ENCODE measurements around the gene KLHL10.
A peak's percentile ranks its signal among the peaks of the same experiment; 100 is the strongest.
"Not testable (repeated sequence)": the region's sequence is repeated elsewhere in the genome, so short reads cannot be mapped to it uniquely, and the experiment has no call there.

KLHL10 gene

DNA sequence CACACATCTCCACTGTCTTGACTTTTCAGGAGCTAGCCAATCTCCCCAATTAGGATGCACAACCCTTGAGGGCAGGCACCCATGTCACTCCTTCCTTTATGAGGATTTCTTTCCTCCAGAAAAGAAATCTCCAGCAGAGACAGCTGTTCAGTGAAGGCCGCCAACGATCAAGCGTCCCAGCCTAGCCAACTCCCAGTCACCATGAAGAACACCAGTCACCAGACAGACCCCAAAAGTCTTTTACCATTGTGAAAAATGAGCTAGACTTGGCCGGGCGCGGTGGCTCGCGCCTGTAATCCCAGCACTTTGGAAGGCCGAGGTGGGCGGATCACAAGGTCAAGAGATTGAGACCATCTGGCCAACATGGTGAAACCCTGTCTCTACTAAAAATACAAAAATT, 7.7 kb upstream of the KLHL10 start:
- not testable (repeated sequence) for H2BK120ac ChIP-seq (ENCODE audit: insufficient read depth, low read length, poor library complexity); H2AK5ac ChIP-seq (ENCODE audit: low read length); H3K9ac ChIP-seq (ENCODE audit: low read length); H3K4me2 ChIP-seq (ENCODE audit: low read length); H3K4me1 ChIP-seq (ENCODE audit: control insufficient read depth in 1 of 2, insufficient read depth in 2 of 2, low read length in 2 of 2); H3K9me3 ChIP-seq (ENCODE audit: insufficient read depth, low read depth, low read length); H3K27me3 ChIP-seq (ENCODE audit: insufficient read depth, low read length); H3K4me3 ChIP-seq (ENCODE audit: low read depth, low read length); H4K91ac ChIP-seq (ENCODE audit: low read depth, low read length); H4K8ac ChIP-seq (ENCODE audit: low read depth, low read length); H3K14ac ChIP-seq (ENCODE audit: low read length); H3K18ac ChIP-seq (ENCODE audit: low read length); H3K4ac ChIP-seq (ENCODE audit: low read depth, low read length); H2BK5ac ChIP-seq (ENCODE audit: low read depth, low read length, poor library complexity); H3K23ac ChIP-seq (ENCODE audit: low read length); H2BK12ac ChIP-seq (ENCODE audit: low read length); H2AFZ ChIP-seq (ENCODE audit: insufficient read depth, low read length, poor library complexity); H3K79me2 ChIP-seq (ENCODE audit: control insufficient read depth, insufficient read depth, low read length, poor library complexity); DNase-seq; H4K12ac ChIP-seq (ENCODE audit: low read depth, low read length); H3K27ac ChIP-seq (ENCODE audit: low read depth, low read length); H3K79me1 ChIP-seq (ENCODE audit: low read length)
- peaks cover 19 to 41% of the 10 kb centered on the region in 2 experiments for H3K36me3 ChIP-seq (ENCODE audit: control insufficient read depth in 1 of 2, insufficient read depth in 2 of 2, low read length in 2 of 2)
- WGBS (ENCODE audit: extremely low coverage, insufficient coverage, insufficient read length) = no CpG with 5 or more reads among the region's 10 CpGs

DNA sequence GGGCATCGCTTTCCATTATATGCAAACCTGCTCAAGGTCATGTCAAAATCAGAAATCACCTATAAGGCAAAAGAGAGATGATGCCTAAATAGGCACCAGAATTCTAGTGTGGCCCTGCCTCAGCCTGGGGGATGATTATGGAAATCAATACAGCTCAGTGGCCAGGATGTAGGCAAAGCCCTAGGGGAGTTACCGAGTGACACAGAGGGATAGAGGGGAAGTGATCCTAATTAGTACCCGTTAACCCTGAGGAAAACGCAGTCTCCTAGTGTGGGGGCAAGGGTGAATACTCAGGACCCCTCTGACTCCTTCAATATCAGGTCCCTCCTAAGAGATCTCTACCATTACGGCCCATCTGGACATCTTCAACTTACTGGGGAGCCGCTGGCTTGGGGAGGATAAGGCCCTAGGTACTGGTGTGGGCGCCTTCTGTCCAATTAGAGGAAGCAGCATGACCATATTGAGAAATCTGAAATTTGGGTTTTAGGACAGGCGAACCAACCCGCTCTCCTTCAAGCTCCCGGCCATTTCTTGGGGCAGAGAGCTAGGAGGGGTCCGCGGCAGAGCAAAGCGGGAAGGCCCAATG, 2.3 kb upstream of the KLHL10 start:
- peak overlapping the region; percentile 50 for H4K91ac ChIP-seq (ENCODE audit: low read depth, low read length)
- peak overlapping the region; percentile 91 for H3K18ac ChIP-seq (ENCODE audit: low read length)
- H2AFZ ChIP-seq (ENCODE audit: insufficient read depth, low read length, poor library complexity) = peak overlapping the region; percentile 41
- no peak overlapping the region for H2BK12ac ChIP-seq (ENCODE audit: low read length)
- H3K4me2 ChIP-seq (ENCODE audit: low read length) = peak overlapping the region; percentile 91
- H3K4me3 ChIP-seq (ENCODE audit: low read depth, low read length) = peak overlapping the region; percentile 83
- H3K4me1 ChIP-seq (ENCODE audit: control insufficient read depth in 1 of 2, insufficient read depth in 2 of 2, low read length in 2 of 2) = peaks cover 4 to 5% of the 10 kb centered on the region in 2 experiments
- H3K9me3 ChIP-seq (ENCODE audit: insufficient read depth, low read depth, low read length) = peaks cover 2% of the 10 kb centered on the region
- H2BK120ac ChIP-seq (ENCODE audit: insufficient read depth, low read length, poor library complexity) = peak overlapping the region; percentile 83
- H4K8ac ChIP-seq (ENCODE audit: low read depth, low read length) = peak overlapping the region; percentile 75
- DNase-seq = no peak
- no peak overlapping the region for H3K23ac ChIP-seq (ENCODE audit: low read length)
- WGBS (ENCODE audit: extremely low coverage, insufficient coverage, insufficient read length) = no CpG with 5 or more reads among the region's 13 CpGs
- H3K4ac ChIP-seq (ENCODE audit: low read depth, low read length) = peak overlapping the region; percentile 18
- H3K36me3 ChIP-seq (ENCODE audit: control insufficient read depth in 1 of 2, insufficient read depth in 2 of 2, low read length in 2 of 2) = peaks cover 6 to 11% of the 10 kb centered on the region in 2 experiments
- peak overlapping the region; percentile 7 for H2AK5ac ChIP-seq (ENCODE audit: low read length)
- H3K14ac ChIP-seq (ENCODE audit: low read length) = peak overlapping the region; percentile 94
- no peak overlapping the region for H2BK5ac ChIP-seq (ENCODE audit: low read depth, low read length, poor library complexity)
- no peak overlapping the region for H3K9ac ChIP-seq (ENCODE audit: low read length)
- H3K27me3 ChIP-seq (ENCODE audit: insufficient read depth, low read length) = no peaks in the 10 kb centered on the region
- H4K12ac ChIP-seq (ENCODE audit: low read depth, low read length) = peak overlapping the region; percentile 91
- H3K79me1 ChIP-seq (ENCODE audit: low read length) = peaks cover 5% of the 10 kb centered on the region
- no peak overlapping the region for H3K27ac ChIP-seq (ENCODE audit: low read depth, low read length)
- peaks cover 4% of the 10 kb centered on the region for H3K79me2 ChIP-seq (ENCODE audit: control insufficient read depth, insufficient read depth, low read length, poor library complexity)

DNA sequence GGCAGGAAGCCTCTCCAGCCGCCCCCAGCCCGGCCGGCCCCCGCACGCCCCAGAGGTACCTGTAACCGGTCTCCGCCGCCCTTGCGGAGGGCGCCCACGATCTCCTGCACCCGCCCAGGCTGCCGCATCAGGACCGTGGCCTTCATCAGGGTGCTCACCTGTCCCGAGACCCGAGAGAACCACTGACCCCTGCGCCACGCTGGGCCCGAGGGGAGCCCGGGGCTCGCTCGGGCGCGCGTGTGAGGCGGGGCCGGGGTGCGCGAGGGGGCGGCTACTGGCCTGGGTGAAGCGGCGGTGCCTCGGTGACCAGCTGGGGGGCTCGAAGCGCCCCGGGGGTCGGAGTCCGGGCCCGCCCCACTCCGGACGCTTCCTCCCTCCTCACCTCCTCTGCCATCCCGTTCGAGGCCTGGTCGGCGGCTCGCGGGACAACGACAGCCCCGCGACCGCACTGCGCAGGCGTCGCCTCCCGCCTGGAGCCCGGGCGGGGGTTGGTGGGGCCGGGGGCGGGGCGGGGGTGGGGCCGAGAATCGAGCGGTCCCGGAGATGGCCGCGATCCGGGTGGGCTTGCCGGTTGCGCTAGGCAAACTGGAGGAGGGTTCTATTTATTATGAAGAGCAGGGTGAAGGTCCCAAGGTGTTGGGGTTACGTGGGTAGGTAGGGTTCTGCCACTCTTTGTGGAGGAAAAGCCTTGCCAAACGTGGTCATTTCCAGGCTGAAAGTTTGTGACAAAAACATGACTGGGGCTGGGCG, 1.6 kb upstream of the KLHL10 start, which contains the start of gene NT5C3B:
TSS of gene NT5C3B (minus strand) at position 433 of the 750 bp plus-strand sequence. CDS start at position 394, 39 bp downstream.
- DNase-seq = peak; percentile 35 to 65
- peak within 1 kb of the TSS; percentile 74 for H2BK12ac ChIP-seq (ENCODE audit: low read length)
- peak within 1 kb of the TSS; percentile 50 for H4K91ac ChIP-seq (ENCODE audit: low read depth, low read length)
- peak within 1 kb of the TSS; percentile 18 for H3K4ac ChIP-seq (ENCODE audit: low read depth, low read length)
- peak within 1 kb of the TSS; percentile 91 for H3K4me2 ChIP-seq (ENCODE audit: low read length)
- H3K9ac ChIP-seq (ENCODE audit: low read length) = peak within 1 kb of the TSS; percentile 79
- H3K23ac ChIP-seq (ENCODE audit: low read length) = no peak within 1 kb of the TSS
- H2AFZ ChIP-seq (ENCODE audit: insufficient read depth, low read length, poor library complexity) = peak within 1 kb of the TSS; percentile 83
- peak within 1 kb of the TSS; percentile 83 for H3K4me3 ChIP-seq (ENCODE audit: low read depth, low read length)
- H2AK5ac ChIP-seq (ENCODE audit: low read length) = peak within 1 kb of the TSS; percentile 7
- H3K14ac ChIP-seq (ENCODE audit: low read length) = peak within 1 kb of the TSS; percentile 94
- no CpG with 5 or more reads among the region's 72 CpGs for WGBS (ENCODE audit: extremely low coverage, insufficient coverage, insufficient read length)
- peak within 1 kb of the TSS; percentile 80 for H4K8ac ChIP-seq (ENCODE audit: low read depth, low read length)
- H3K27me3 ChIP-seq (ENCODE audit: insufficient read depth, low read length) = no peaks in the 10 kb centered on the region
- H3K4me1 ChIP-seq (ENCODE audit: control insufficient read depth in 1 of 2, insufficient read depth in 2 of 2, low read length in 2 of 2) = peaks cover 4 to 5% of the 10 kb centered on the region in 2 experiments
- peaks cover 5% of the 10 kb centered on the region for H3K79me1 ChIP-seq (ENCODE audit: low read length)
- H3K9me3 ChIP-seq (ENCODE audit: insufficient read depth, low read depth, low read length) = peaks cover 2% of the 10 kb centered on the region
- H3K27ac ChIP-seq (ENCODE audit: low read depth, low read length) = no peak within 1 kb of the TSS
- H4K12ac ChIP-seq (ENCODE audit: low read depth, low read length) = peak within 1 kb of the TSS; percentile 91
- peak within 1 kb of the TSS; percentile 55 for H2BK5ac ChIP-seq (ENCODE audit: low read depth, low read length, poor library complexity)
- peaks cover 4% of the 10 kb centered on the region for H3K79me2 ChIP-seq (ENCODE audit: control insufficient read depth, insufficient read depth, low read length, poor library complexity)
- peak within 1 kb of the TSS; percentile 91 for H3K18ac ChIP-seq (ENCODE audit: low read length)
- H3K36me3 ChIP-seq (ENCODE audit: control insufficient read depth in 1 of 2, insufficient read depth in 2 of 2, low read length in 2 of 2) = peaks cover 6 to 11% of the 10 kb centered on the region in 2 experiments
- H2BK120ac ChIP-seq (ENCODE audit: insufficient read depth, low read length, poor library complexity) = peak within 1 kb of the TSS; percentile 83

GRCh38 chr17:41836550-41837196, 952 bp upstream of the KLHL10 start:
- Histone ChIP-seq H2AK5ac (ENCODE audit: low read length) (no peak overlapping the region), H3K14ac (ENCODE audit: low read length) (no peak overlapping the region), H2BK5ac (ENCODE audit: low read depth, low read length, poor library complexity) (no peak overlapping the region), H2BK120ac (ENCODE audit: insufficient read depth, low read length, poor library complexity) (no peak overlapping the region), H2BK12ac (ENCODE audit: low read length) (no peak overlapping the region), H3K79me2 (ENCODE audit: control insufficient read depth, insufficient read depth, low read length, poor library complexity) (peaks cover 4% of the 10 kb centered on the region), H3K27me3 (ENCODE audit: insufficient read depth, low read length) (no peaks in the 10 kb centered on the region), H3K9me3 (ENCODE audit: insufficient read depth, low read depth, low read length) (peaks cover 2% of the 10 kb centered on the region), H4K91ac (ENCODE audit: low read depth, low read length) (no peak overlapping the region), H3K36me3 (ENCODE audit: control insufficient read depth in 1 of 2, insufficient read depth in 2 of 2, low read length in 2 of 2) (peaks cover 2 to 5% of the 10 kb centered on the region in 2 experiments), H3K79me1 (ENCODE audit: low read length) (peaks cover 5% of the 10 kb centered on the region), H3K9ac (ENCODE audit: low read length) (no peak overlapping the region), H4K12ac (ENCODE audit: low read depth, low read length) (peak overlapping the region; percentile 51), H3K18ac (ENCODE audit: low read length) (no peak overlapping the region), H3K4ac (ENCODE audit: low read depth, low read length) (no peak overlapping the region), H3K27ac (ENCODE audit: low read depth, low read length) (no peak overlapping the region), H2AFZ (ENCODE audit: insufficient read depth, low read length, poor library complexity) (peak overlapping the region; percentile 83), H4K8ac (ENCODE audit: low read depth, low read length) (peak overlapping the region; percentile 80), H3K4me1 (ENCODE audit: control insufficient read depth in 1 of 2, insufficient read depth in 2 of 2, low read length in 2 of 2) (peaks cover 4 to 5% of the 10 kb centered on the region in 2 experiments), H3K4me3 (ENCODE audit: low read depth, low read length) (peak overlapping the region; percentile 50), H3K4me2 (ENCODE audit: low read length) (peak overlapping the region; percentile 91), H3K23ac (ENCODE audit: low read length) (no peak overlapping the region)
- peak in 1 of 2 donors; percentile 59 for DNase-seq
- WGBS (ENCODE audit: extremely low coverage, insufficient coverage, insufficient read length) = no CpG with 5 or more reads among the region's 21 CpGs
